Esophagus muscularis mucosa (tissue), 4 donors: ENCODE measurements around the gene TBC1D22A. TPM values are rescaled to one million over a fixed set of nuclear protein-coding genes. Genes with fewer than 3 reads are reported as not detected.
"Not testable (repeated sequence)": the region's sequence is repeated elsewhere in the genome, so short reads cannot be mapped to it uniquely, and the experiment has no call there.

ENCODE experiments used
- DNase-seq: peaks from one replicate; pipeline ENCODE4 v3.0.0-alpha.2; 2017; ENCODE audit errors: extremely low spot score
- H3K27ac ChIP-seq, 4 donors: fragments of 200-600 bp; sonication (generic); replicated peaks in 1 of 4; 1 replicate in 3 of 4; 2 replicates in 1 of 4; pipeline ENCODE4 v1.5.1; 2016 to 2019; ENCODE audit warnings: mild to moderate bottlenecking in 1 of 4
- H3K27me3 ChIP-seq, 4 donors: fragments of 200-600 bp; sonication (generic); one replicate each; pipeline versions ENCODE4 v1.5.1 to v1.6.0; 2016 to 2019
- H3K36me3 ChIP-seq, 4 donors: fragments of 200-600 bp; sonication (generic); one replicate each; pipeline ENCODE4 v1.5.1; 2016 to 2019
- H3K4me1 ChIP-seq, 4 donors: fragments of 200-600 bp; sonication (generic); one replicate each; pipeline ENCODE4 v1.5.1; 2016 to 2019
- H3K4me3 ChIP-seq, 4 donors: fragments of 200-600 bp; sonication (generic); 1 replicate in 2 of 4; 2 replicates in 2 of 4; pipeline ENCODE4 v1.5.1; 2016 to 2019; ENCODE audit warnings: mild to moderate bottlenecking in 4 of 4, moderate library complexity in 1 of 4
- H3K9me3 ChIP-seq, 4 donors: fragments of 200-600 bp; sonication (generic); 1 replicate in 3 of 4; 2 replicates in 1 of 4; pipeline ENCODE4 v1.5.1; 2016 to 2019
- EP300 ChIP-seq: sonication (generic); formaldehyde crosslinking; IDR thresholded peaks from one replicate; pipeline ENCODE4 v1.6.1; 2017; ENCODE audit warnings: antibody characterized with exemption
- POLR2A ChIP-seq: fragments of 450-650 bp; IDR thresholded peaks from one replicate; pipeline ENCODE4 v1.6.1; 2017; ENCODE audit warnings: antibody characterized with exemption, moderate library complexity, mild to moderate bottlenecking, low read depth
- POLR2AphosphoS5 ChIP-seq, 2 donors: sonication (generic); formaldehyde crosslinking; IDR thresholded peaks; one replicate each; pipeline ENCODE4 v1.6.1; 2017; ENCODE audit warnings: antibody characterized with exemption in 2 of 2
- WGBS: methylation state at CpG from one replicate; pipeline ENCODE4 v1.1.5; 2018; 5-methylcytosine and 5-hydroxymethylcytosine counted together
- intact Hi-C: fragments of 100-400 bp; cut with DNase I; formaldehyde crosslinking; loops from one replicate; pipeline ENCODE4 v1.15.1; 2023
- total RNA-seq, 4 donors: library from RNA; depleted of rRNA; stranded (reverse); fragments of >200 nt; gene quantifications; one replicate each; pipeline versions ENCODE4 v1.1.0 to v1.2.1, GENCODE V29; 2016
- TF ChIP-seq, protein P1 (sequence below), 3 experiments: fragments of 200-600 bp in 2 of 3; fragments of 450-650 bp in 1 of 3; sonication (generic) in 2 of 3; IDR thresholded peaks; one replicate each; pipeline ENCODE4 v1.5.1; 2017 to 2019; ENCODE audit warnings: antibody characterized with exemption in 3 of 3, mild to moderate bottlenecking in 2 of 3, moderate library complexity in 1 of 3

The TBC1D22A gene
- total RNA-seq, 4 donors from 2014 or later, result 15.2 to 20.7 (median 18.8) TPM

DNA sequence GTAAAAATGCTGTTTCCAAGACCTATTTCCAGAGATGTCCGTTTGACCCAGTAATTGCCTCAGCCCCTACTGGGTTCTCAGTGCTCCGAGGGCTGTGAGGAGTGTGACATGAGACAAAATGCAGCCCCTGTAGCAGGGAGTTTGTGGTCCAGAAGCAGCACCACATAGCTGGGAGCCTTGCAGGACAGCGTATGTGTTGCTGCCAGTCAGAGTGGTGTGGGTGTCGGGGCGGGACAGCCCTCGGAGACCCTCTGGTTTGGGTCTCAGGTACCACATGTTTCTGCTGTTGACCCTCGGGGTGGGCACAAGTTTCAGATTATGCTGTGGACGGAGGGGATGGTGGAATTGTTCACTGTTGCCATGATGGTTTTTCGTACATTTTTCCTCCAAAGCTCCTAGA lies 17.2 kb downstream of the TBC1D22A start:
- no peak overlapping the region for H3K4me3 ChIP-seq
- no peaks in the 10 kb centered on the region for H3K9me3 ChIP-seq
- WGBS, result 83% methylated on average over 7 of the region's 9 CpGs
- H3K36me3 ChIP-seq, result no peaks in the 10 kb centered on the region
- no peak for DNase-seq
- intact Hi-C loops, result no loop called here
- TF ChIP-seq, protein P1, sequence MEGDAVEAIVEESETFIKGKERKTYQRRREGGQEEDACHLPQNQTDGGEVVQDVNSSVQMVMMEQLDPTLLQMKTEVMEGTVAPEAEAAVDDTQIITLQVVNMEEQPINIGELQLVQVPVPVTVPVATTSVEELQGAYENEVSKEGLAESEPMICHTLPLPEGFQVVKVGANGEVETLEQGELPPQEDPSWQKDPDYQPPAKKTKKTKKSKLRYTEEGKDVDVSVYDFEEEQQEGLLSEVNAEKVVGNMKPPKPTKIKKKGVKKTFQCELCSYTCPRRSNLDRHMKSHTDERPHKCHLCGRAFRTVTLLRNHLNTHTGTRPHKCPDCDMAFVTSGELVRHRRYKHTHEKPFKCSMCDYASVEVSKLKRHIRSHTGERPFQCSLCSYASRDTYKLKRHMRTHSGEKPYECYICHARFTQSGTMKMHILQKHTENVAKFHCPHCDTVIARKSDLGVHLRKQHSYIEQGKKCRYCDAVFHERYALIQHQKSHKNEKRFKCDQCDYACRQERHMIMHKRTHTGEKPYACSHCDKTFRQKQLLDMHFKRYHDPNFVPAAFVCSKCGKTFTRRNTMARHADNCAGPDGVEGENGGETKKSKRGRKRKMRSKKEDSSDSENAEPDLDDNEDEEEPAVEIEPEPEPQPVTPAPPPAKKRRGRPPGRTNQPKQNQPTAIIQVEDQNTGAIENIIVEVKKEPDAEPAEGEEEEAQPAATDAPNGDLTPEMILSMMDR (IDR thresholded peaks at IDR 0.05), result no peak
- TF ChIP-seq POLR2AphosphoS5 (IDR thresholded peaks at IDR 0.05) (no peak), POLR2A (no peak)
- H3K27me3 ChIP-seq, result no peaks in the 10 kb centered on the region
- H3K27ac ChIP-seq, result no peak overlapping the region
- peaks cover 30 to 34% (median 32%) of the 10 kb centered on the region in 4 donors for H3K4me1 ChIP-seq

DNA sequence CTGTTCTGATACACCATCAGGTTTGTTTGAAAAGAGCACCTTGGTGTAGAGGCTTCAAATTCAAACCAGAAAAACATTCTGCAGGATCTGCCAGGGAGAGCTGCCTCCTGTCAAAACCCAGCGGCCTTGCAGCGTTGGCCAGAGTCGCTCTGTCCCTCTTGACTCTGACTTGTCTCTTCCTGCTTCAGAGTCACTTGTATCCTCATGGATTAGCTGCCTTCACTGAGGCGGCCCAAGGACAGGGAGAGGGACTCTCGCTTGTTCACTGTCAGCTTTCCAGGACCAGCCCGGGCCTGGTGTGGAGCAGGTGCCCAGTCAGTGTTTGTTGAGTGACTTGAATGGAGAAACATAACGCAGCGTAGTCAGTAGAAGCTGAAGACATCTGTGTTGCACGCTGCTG lies 18.0 kb downstream of the TBC1D22A start:
- intact Hi-C loops, result no loop called here
- TF ChIP-seq POLR2A (no peak), POLR2AphosphoS5 (IDR thresholded peaks at IDR 0.05) (no peak), EP300 (no peak)
- TF ChIP-seq, protein P1 (IDR thresholded peaks at IDR 0.05), result no peak
- WGBS, result 90% methylated on average over 9 of the region's 9 CpGs

DNA sequence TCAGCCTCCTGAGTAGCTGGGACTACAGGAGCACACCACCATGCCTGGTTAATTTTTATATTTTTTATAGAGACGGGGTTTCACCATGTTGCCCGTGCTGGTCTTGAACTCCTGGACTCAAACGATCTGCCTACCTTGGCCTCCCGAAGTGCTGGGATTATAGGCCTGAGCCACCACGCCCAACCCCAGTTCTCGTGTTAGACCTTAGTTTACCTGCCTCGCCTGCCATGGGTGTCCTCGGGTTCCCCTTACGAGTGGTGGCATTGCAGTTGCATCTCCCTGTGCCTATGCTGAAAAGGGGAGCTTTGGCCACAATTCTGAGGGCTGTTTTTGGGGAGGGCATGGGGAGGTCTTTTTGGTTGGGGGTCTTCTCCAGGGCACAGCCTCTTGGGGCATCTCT lies 18.8 kb downstream of the TBC1D22A start:
- H3K4me3 ChIP-seq, result no peak overlapping the region
- intact Hi-C loops, result no loop called here
- TF ChIP-seq POLR2A, result no peak
- TF ChIP-seq EP300, result no peak
- no peak for TF ChIP-seq POLR2AphosphoS5 (IDR thresholded peaks at IDR 0.05)
- TF ChIP-seq, protein P1 (IDR thresholded peaks at IDR 0.05), result no peak
- peaks cover 16 to 18% (median 17%) of the 10 kb centered on the region in 4 donors for H3K4me1 ChIP-seq
- no peaks in the 10 kb centered on the region for H3K36me3 ChIP-seq
- no peaks in the 10 kb centered on the region for H3K27me3 ChIP-seq
- no peak for DNase-seq
- no peaks in the 10 kb centered on the region for H3K9me3 ChIP-seq
- no peak overlapping the region for H3K27ac ChIP-seq
- 94% methylated on average over 9 of the region's 9 CpGs for WGBS

More for the DNA sequence above, 18.0 kb downstream of the TBC1D22A start:
- Histone ChIP-seq H3K27ac (no peak overlapping the region), H3K9me3 (no peaks in the 10 kb centered on the region), H3K27me3 (no peaks in the 10 kb centered on the region), H3K4me3 (no peak overlapping the region), H3K36me3 (no peaks in the 10 kb centered on the region), H3K4me1 (peaks cover 22 to 26% (median 24%) of the 10 kb centered on the region in 4 donors)
- DNase-seq, result no peak

DNA sequence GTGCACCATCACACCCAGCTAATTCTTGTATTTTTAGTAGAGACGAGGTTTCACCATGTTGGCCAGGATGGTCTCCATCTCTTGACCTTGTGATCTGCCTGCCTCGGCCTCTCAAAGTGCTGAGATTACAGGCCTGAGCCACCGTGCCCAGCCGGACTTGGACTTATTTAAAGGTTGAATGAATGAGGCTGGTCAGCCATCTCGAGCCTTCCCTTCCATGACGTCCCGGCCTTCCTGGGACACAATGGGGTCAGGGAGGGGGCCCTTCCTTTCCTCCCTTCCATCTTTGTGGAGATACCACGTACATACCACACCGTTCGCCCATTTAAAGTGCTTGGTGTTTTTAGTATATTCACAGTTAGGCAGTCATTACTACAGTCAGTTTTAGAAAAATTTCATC lies 19.8 kb downstream of the TBC1D22A start:
- not testable (repeated sequence) for DNase-seq

DNA sequence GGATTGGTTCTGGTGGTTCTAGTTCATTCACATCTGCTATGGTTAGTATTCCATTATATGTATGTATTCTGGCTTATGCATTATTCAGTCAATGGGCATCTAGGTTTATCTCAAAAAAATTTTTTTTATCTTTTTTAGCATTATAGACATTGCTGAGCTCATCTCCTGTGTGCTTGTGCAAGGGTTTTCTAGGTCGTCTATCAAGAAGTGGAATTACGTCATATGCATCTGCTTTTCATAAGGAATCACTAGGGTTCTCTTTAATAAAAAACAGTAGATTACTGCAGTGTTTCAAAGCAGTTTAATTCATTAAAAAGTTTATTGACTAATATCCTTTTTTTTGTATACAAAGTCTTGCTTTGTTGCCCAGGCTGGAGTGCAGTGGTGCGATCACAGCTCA lies 21.3 kb downstream of the TBC1D22A start:
- Histone ChIP-seq H3K36me3 (no peaks in the 10 kb centered on the region), H3K4me1 (no peaks in the 10 kb centered on the region), H3K4me3 (no peak overlapping the region), H3K9me3 (no peaks in the 10 kb centered on the region), H3K27ac (no peak overlapping the region), H3K27me3 (no peaks in the 10 kb centered on the region)
- intact Hi-C loops, result no loop called here
- TF ChIP-seq EP300 (no peak), POLR2AphosphoS5 (IDR thresholded peaks at IDR 0.05) (no peak)
- TF ChIP-seq, protein P1 (IDR thresholded peaks at IDR 0.05), result no peak
- no peak for DNase-seq
- WGBS, result 88% methylated on average over 3 of the region's 3 CpGs

More for the DNA sequence above, 19.8 kb downstream of the TBC1D22A start:
- H3K9me3 ChIP-seq, H3K4me1 ChIP-seq, intact Hi-C loops, H3K27me3 ChIP-seq, H3K27ac ChIP-seq, H3K36me3 ChIP-seq, H3K4me3 ChIP-seq: not testable (repeated sequence)
- 86% methylated on average over 9 of the region's 10 CpGs for WGBS
